ENCODE measurements around the gene CLNS1A. TPM values are rescaled to one million over a fixed set of nuclear protein-coding genes. Genes with fewer than 3 reads are reported as not detected.

CLNS1A gene
- total and polyA plus RNA-seq, 9 of the 15 experiments (the other 6 are each of a cell fraction or from before 2014, with no cell fraction given) = 146 to 472 (median 345) TPM

DNA sequence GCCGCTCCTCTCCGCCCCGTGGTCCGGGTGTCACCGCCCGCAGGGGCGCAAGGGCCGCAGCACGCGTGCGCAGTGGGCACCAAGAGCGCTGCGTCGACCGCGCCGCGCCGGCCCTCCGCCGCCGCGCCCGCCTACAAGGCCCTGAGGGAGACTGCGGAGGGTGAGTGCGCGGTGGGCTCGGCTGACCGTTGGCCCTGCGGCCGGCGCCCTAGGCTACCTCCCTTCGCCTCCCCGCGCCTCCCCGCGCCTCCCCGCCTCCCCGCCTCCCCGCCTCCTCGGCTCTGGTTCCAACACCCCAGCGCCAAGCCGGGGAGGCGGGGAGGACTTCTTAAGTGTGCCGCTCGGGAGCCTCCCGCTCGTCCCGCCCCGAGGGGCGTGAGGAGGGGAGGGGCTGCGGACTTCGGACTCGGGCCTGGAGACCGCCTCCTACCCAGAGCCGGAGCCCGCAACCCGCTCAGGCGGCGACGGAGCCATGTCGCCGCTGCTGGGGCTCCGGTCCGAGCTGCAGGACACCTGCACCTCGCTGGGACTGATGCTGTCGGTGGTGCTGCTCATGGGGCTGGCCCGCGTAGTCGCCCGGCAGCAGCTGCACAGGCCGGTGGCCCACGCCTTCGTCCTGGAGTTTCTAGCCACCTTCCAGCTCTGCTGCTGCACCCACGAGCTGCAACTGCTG lies 47.9 kb downstream of the CLNS1A start, which contains the start of gene AQP11 (continued):
- TF ChIP-seq NONO (IDR thresholded peaks at IDR 0.05; ENCODE audit: low read depth in 2 of 2, low read length in 1 of 2) = peak; percentile 44 to 65; a peak in 2 of 4 replicates
- TF ChIP-seq MTA2 (IDR thresholded peaks at IDR 0.05; ENCODE audit: low read depth) = no peak
- no peak for TF ChIP-seq ETV1 (tag; conservative IDR thresholded peaks at IDR 0.05; ENCODE audit: low read depth)
- no peak for TF ChIP-seq TAF15 (IDR thresholded peaks at IDR 0.05; ENCODE audit: low read depth, low read length)
- TF ChIP-seq KAT2B (IDR thresholded peaks at IDR 0.05; ENCODE audit: low read depth, low read length) = no peak
- TF ChIP-seq, protein P1, sequence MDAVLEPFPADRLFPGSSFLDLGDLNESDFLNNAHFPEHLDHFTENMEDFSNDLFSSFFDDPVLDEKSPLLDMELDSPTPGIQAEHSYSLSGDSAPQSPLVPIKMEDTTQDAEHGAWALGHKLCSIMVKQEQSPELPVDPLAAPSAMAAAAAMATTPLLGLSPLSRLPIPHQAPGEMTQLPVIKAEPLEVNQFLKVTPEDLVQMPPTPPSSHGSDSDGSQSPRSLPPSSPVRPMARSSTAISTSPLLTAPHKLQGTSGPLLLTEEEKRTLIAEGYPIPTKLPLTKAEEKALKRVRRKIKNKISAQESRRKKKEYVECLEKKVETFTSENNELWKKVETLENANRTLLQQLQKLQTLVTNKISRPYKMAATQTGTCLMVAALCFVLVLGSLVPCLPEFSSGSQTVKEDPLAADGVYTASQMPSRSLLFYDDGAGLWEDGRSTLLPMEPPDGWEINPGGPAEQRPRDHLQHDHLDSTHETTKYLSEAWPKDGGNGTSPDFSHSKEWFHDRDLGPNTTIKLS (IDR thresholded peaks at IDR 0.05; ENCODE audit: borderline replicate concordance, low read depth) = no peak; the same call in 1 of the 2 replicates
- TF ChIP-seq RNF219 (CRISPR knock-in tag; IDR thresholded peaks at IDR 0.05) = no peak
- no peak for TF ChIP-seq HIVEP1 (CRISPR knock-in tag; IDR thresholded peaks at IDR 0.05)
- TF ChIP-seq, protein P2, sequence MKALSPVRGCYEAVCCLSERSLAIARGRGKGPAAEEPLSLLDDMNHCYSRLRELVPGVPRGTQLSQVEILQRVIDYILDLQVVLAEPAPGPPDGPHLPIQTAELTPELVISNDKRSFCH (CRISPR knock-in tag; IDR thresholded peaks at IDR 0.05) = no peak
- TF ChIP-seq, protein P2 (tag; IDR thresholded peaks at IDR 0.05) = no peak
- TF ChIP-seq, protein P3, sequence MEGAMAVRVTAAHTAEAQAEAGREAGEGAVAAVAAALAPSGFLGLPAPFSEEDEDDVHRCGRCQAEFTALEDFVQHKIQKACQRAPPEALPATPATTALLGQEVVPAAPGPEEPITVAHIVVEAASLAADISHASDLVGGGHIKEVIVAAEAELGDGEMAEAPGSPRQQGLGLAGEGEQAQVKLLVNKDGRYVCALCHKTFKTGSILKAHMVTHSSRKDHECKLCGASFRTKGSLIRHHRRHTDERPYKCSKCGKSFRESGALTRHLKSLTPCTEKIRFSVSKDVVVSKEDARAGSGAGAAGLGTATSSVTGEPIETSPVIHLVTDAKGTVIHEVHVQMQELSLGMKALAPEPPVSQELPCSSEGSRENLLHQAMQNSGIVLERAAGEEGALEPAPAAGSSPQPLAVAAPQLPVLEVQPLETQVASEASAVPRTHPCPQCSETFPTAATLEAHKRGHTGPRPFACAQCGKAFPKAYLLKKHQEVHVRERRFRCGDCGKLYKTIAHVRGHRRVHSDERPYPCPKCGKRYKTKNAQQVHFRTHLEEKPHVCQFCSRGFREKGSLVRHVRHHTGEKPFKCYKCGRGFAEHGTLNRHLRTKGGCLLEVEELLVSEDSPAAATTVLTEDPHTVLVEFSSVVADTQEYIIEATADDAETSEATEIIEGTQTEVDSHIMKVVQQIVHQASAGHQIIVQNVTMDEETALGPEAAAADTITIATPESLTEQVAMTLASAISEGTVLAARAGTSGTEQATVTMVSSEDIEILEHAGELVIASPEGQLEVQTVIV (CRISPR knock-in tag; IDR thresholded peaks at IDR 0.05; ENCODE audit: borderline replicate concordance) = no peak
- no peak for TF ChIP-seq SRF (CRISPR knock-in tag; IDR thresholded peaks at IDR 0.05)
- TF ChIP-seq VEZF1 (CRISPR knock-in tag; IDR thresholded peaks at IDR 0.05) = peak; percentile 81
- no peak for TF ChIP-seq CSDE1 (IDR thresholded peaks at IDR 0.05)
- no peak for TF ChIP-seq HOXB6 (CRISPR knock-in tag; IDR thresholded peaks at IDR 0.05; ENCODE audit: borderline replicate concordance)
- no peak for TF ChIP-seq ZNF696 (CRISPR knock-in tag; conservative IDR thresholded peaks at IDR 0.05)
- TF ChIP-seq ZNF347 (CRISPR knock-in tag; IDR thresholded peaks at IDR 0.05; ENCODE audit: low read depth) = no peak
- TF ChIP-seq SUPT5H (IDR thresholded peaks at IDR 0.05) = peak; percentile 53; the same call in 1 of the 2 replicates
- TF ChIP-seq PKNOX1 (IDR thresholded peaks at IDR 0.05) = no peak

Data from K562 (cell line).